SU-DHL-6 (cell line): Measurements from ENCODE around the gene TRIM33.

Experiments used
- H2AFZ ChIP-seq: fragments of 200-600 bp; sonication (generic); 2 replicates; pipeline ENCODE4 v1.6.1; 2014; ENCODE audit warnings: low read depth, mild to moderate bottlenecking, moderate library complexity, mixed read lengths, antibody characterized with exemption, low read length; ENCODE audit not compliant: severe bottlenecking
- H3F3A ChIP-seq: fragments of 200-600 bp; shearing (Covaris generic); 2 replicates; pipeline ENCODE4 v1.6.0; 2016; ENCODE audit warnings: antibody characterized with exemption, mild to moderate bottlenecking; ENCODE audit not compliant: insufficient read depth
- H3K27ac ChIP-seq: fragments of 200-600 bp; sonication (generic); 2 replicates; pipeline ENCODE4 v1.5.1; 2016; ENCODE audit warnings: low read depth, mild to moderate bottlenecking, low read length, moderate library complexity, mixed read lengths
- H3K27me3 ChIP-seq: fragments of 200-600 bp; sonication (generic), shearing (Covaris generic); 2 replicates; pipeline ENCODE4 v1.6.0; 2014; ENCODE audit warnings: mild to moderate bottlenecking, low read length
- H3K36me3 ChIP-seq: fragments of 200-600 bp; sonication (generic); 2 replicates; pipeline ENCODE4 v1.6.1; 2014; ENCODE audit warnings: mild to moderate bottlenecking, low read length, mixed read lengths
- H3K4me2 ChIP-seq: fragments of 300-600, 200-600 bp; shearing (Covaris generic), sonication (generic); 2 replicates; pipeline ENCODE4 v1.6.0; 2014; ENCODE audit warnings: low read length, low read depth, mild to moderate bottlenecking; ENCODE audit not compliant: poor library complexity, severe bottlenecking
- H3K4me3 ChIP-seq: fragments of 200-600 bp; sonication (generic); 2 replicates; pipeline ENCODE4 v1.5.1; 2014; ENCODE audit warnings: antibody characterized with exemption, low read length, mild to moderate bottlenecking, mixed read lengths; ENCODE audit not compliant: insufficient read depth, poor library complexity, severe bottlenecking
- H3K79me2 ChIP-seq: fragments of 200-600 bp; sonication (generic); 2 replicates; pipeline ENCODE4 v1.6.1; 2014; ENCODE audit warnings: mild to moderate bottlenecking, low read length, moderate library complexity; ENCODE audit not compliant: insufficient read depth
- H3K9ac ChIP-seq: fragments of 200-600 bp; sonication (generic); 2 replicates; pipeline ENCODE4 v1.7.0; 2014; ENCODE audit warnings: mild to moderate bottlenecking, low read length
- H3K9me2 ChIP-seq: fragments of 200-600 bp; sonication (generic); replicated peaks from 2 replicates; pipeline ENCODE4 v1.6.1; 2014; ENCODE audit warnings: low read length; ENCODE audit not compliant: insufficient read depth
- H3K9me3 ChIP-seq: fragments of 200-600 bp; sonication (generic); 2 replicates; pipeline ENCODE4 v1.6.1; 2014; ENCODE audit warnings: low read length, mixed read lengths; ENCODE audit not compliant: insufficient read depth
- H4K20me1 ChIP-seq: fragments of 200-600 bp; sonication (generic); 2 replicates; pipeline ENCODE4 v1.6.1; 2014; ENCODE audit warnings: low read depth, mild to moderate bottlenecking, antibody characterized with exemption, low read length, moderate library complexity, mixed read lengths
- EZH2phosphoT487 ChIP-seq: fragments of 200-600 bp; sonication (generic), shearing (Covaris generic); conservative IDR thresholded peaks from 2 replicates; pipeline ENCODE4 v1.6.1; 2018; ENCODE audit warnings: mild to moderate bottlenecking, antibody characterized with exemption, low read length, moderate library complexity, mixed read lengths
- TF ChIP-seq, protein P1 (sequence below): fragments of 200-600 bp; sonication (generic); IDR thresholded peaks from one replicate; pipeline ENCODE4 v1.5.1; 2017; ENCODE audit warnings: antibody characterized with exemption, mild to moderate bottlenecking, low read length, moderate library complexity; ENCODE audit not compliant: insufficient read depth, poor library complexity, severe bottlenecking

The TRIM33 gene

GRCh38 chr1:114387010-114387360 is 124.0 kb downstream of the TRIM33 start:
- H3K9me3 ChIP-seq: no peaks in the 10 kb centered on the region
- H3K4me3 ChIP-seq: no peak overlapping the region
- H3F3A ChIP-seq: no peaks in the 10 kb centered on the region
- no peaks in the 10 kb centered on the region for H3K9me2 ChIP-seq
- peaks cover 18% of the 10 kb centered on the region for H3K36me3 ChIP-seq
- no peak overlapping the region for H2AFZ ChIP-seq
- H4K20me1 ChIP-seq: no peaks in the 10 kb centered on the region
- H3K9ac ChIP-seq: no peak overlapping the region
- no peak for TF ChIP-seq EZH2phosphoT487
- TF ChIP-seq, protein P1, sequence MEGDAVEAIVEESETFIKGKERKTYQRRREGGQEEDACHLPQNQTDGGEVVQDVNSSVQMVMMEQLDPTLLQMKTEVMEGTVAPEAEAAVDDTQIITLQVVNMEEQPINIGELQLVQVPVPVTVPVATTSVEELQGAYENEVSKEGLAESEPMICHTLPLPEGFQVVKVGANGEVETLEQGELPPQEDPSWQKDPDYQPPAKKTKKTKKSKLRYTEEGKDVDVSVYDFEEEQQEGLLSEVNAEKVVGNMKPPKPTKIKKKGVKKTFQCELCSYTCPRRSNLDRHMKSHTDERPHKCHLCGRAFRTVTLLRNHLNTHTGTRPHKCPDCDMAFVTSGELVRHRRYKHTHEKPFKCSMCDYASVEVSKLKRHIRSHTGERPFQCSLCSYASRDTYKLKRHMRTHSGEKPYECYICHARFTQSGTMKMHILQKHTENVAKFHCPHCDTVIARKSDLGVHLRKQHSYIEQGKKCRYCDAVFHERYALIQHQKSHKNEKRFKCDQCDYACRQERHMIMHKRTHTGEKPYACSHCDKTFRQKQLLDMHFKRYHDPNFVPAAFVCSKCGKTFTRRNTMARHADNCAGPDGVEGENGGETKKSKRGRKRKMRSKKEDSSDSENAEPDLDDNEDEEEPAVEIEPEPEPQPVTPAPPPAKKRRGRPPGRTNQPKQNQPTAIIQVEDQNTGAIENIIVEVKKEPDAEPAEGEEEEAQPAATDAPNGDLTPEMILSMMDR: no peak
- H3K79me2 ChIP-seq: no peaks in the 10 kb centered on the region
- H3K4me2 ChIP-seq: no peak overlapping the region
- no peaks in the 10 kb centered on the region for H3K27me3 ChIP-seq
- H3K27ac ChIP-seq: no peak overlapping the region

DNA sequence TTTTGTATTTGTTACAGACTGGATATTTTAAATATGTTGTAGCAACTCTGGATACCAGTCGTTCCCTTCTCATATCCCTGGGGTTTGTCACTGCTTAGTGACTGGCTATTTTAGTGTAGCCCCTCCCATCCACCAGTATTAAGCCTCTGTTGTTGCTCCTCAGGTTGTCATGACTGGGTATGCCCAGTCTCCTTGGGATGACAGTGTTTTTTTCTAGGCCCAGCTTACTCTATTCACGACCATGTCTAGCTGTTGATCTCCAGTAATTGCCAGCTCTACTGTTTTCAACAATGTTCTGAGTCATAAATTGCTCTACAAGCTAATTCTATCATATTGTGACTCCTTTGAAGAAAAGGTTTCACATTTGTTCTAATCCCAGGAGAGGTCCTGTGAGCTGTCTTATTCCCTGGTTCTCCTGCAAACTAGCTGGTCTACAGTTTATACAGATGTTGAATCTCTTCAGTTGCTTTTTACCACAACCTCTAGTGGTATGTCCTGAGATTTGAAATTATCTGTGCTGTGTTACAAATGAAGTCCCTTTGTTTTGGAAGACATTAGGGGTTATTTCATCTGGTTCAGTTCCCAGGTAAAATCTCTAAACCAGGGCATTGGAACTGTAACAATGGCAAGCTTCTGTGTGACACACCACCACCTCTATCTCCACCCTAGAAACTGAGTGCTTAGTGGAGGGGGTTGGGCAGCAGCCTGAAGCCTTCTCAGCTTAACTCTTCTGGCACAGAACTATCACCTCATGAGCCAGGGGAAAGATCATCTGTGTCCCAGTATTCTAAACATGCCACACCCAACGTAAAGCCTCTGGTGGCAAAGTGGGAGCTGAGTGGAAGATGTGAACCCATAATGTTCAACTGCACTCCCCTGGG is 124.6 kb downstream of the TRIM33 start:
- TF ChIP-seq, protein P1: no peak
- TF ChIP-seq EZH2phosphoT487: no peak
- no peaks in the 10 kb centered on the region for H3K9me2 ChIP-seq
- H3F3A ChIP-seq: no peaks in the 10 kb centered on the region
- no peak overlapping the region for H3K27ac ChIP-seq
- no peak overlapping the region for H2AFZ ChIP-seq
- peaks cover 15% of the 10 kb centered on the region for H3K36me3 ChIP-seq
- no peaks in the 10 kb centered on the region for H3K27me3 ChIP-seq
- no peak overlapping the region for H3K9ac ChIP-seq
- H3K79me2 ChIP-seq: no peaks in the 10 kb centered on the region
- H3K4me2 ChIP-seq: no peak overlapping the region
- no peaks in the 10 kb centered on the region for H3K9me3 ChIP-seq
- no peaks in the 10 kb centered on the region for H4K20me1 ChIP-seq
- no peak overlapping the region for H3K4me3 ChIP-seq

- H4K20me1 ChIP-seq: no peaks in the 10 kb centered on the region
- TF ChIP-seq EZH2phosphoT487: no peak
- no peaks in the 10 kb centered on the region for H3F3A ChIP-seq
- no peaks in the 10 kb centered on the region for H3K9me2 ChIP-seq
- H3K27me3 ChIP-seq: no peaks in the 10 kb centered on the region
- H3K4me2 ChIP-seq: no peak overlapping the region
- no peak overlapping the region for H3K27ac ChIP-seq
- no peak overlapping the region for H2AFZ ChIP-seq
- no peak overlapping the region for H3K4me3 ChIP-seq
- H3K9me3 ChIP-seq: no peaks in the 10 kb centered on the region
- H3K79me2 ChIP-seq: no peaks in the 10 kb centered on the region
- no peak overlapping the region for H3K9ac ChIP-seq
- H3K36me3 ChIP-seq: 0 out of 2 replicates have a peak, but pooled peaks cover 5% of the 10 kb centered on the region
Measured at GRCh38 chr1:114384922-114385321, 126.1 kb downstream of the TRIM33 start.

DNA sequence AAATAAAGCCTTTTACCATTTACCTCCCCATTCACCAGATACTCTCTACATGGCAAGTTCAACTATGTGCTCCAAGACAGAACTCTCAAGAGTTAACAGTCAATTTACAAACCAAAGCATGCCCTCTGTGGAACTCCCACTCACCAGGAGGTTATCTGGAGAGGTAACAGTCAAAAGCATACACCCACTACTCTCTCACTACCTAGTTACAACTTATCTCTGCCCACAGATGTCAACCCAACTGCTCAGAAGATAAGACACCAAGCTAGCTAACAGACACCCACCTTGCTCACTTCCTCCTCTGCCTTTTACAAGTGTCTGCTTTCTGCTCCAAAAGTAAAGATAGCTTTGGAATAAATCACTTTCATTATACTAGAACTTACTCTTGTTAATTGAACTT is 131.0 kb downstream of the TRIM33 start:
- H3K9me3 ChIP-seq: peaks cover 12% of the 10 kb centered on the region; the same call in 1 of the 2 replicates
- H3K27me3 ChIP-seq: no peaks in the 10 kb centered on the region
- H3K4me3 ChIP-seq: no peak overlapping the region
- TF ChIP-seq EZH2phosphoT487: no peak
- TF ChIP-seq, protein P1: no peak
- no peak overlapping the region for H3K27ac ChIP-seq
- no peak overlapping the region for H2AFZ ChIP-seq
- H3F3A ChIP-seq: no peaks in the 10 kb centered on the region
- no peaks in the 10 kb centered on the region for H3K9me2 ChIP-seq
- no peak overlapping the region for H3K4me2 ChIP-seq
- no peaks in the 10 kb centered on the region for H3K79me2 ChIP-seq
- no peaks in the 10 kb centered on the region for H4K20me1 ChIP-seq
- peaks cover 11% of the 10 kb centered on the region for H3K36me3 ChIP-seq
- no peak overlapping the region for H3K9ac ChIP-seq
